ENCODE measurements around the gene UFSP2. TPM values are rescaled to one million over a fixed set of nuclear protein-coding genes. Genes with fewer than 3 reads are reported as not detected.

The UFSP2 gene
- polyA plus RNA-seq, 1 donor (not counting 4 experiments of a cell fraction or from before 2014, with no cell fraction given): 41.7 TPM

- peaks cover 6% of the 10 kb centered on the region for H3K4me1 ChIP-seq (ENCODE audit: control insufficient read depth, extremely low read depth, insufficient read depth, low read length)
- H3K4me3 ChIP-seq (ENCODE audit: control insufficient read depth in 2 of 3, extremely low read depth in 1 of 3, insufficient read depth in 2 of 3, low read depth in 1 of 3, low read length in 3 of 3): no peak overlapping the region
- H3K36me3 ChIP-seq (ENCODE audit: control insufficient read depth in 2 of 2, extremely low read depth in 1 of 2, insufficient read depth in 2 of 2, low read length in 2 of 2): peaks cover 3 to 4% of the 10 kb centered on the region in 2 experiments
- peak; percentile 23 for FAIRE-seq
- no peak overlapping the region for H3K4me2 ChIP-seq (ENCODE audit: control insufficient read depth, extremely low read depth, insufficient read depth, low read depth, low read length)
- H4K20me1 ChIP-seq (ENCODE audit: control insufficient read depth, extremely low read depth, insufficient read depth, low read length): no peaks in the 10 kb centered on the region
- no peak for DNase-seq (ENCODE audit: low read depth, low spot score)
- H3K9me1 ChIP-seq (ENCODE audit: control insufficient read depth, extremely low read depth, insufficient read depth, low read length): no peaks in the 10 kb centered on the region
- dilution Hi-C loops (cut with MboI; ENCODE audit: extremely low pct_ligation_motif_present, low sequenced_read_pairs): no loop called here
- peaks cover 13% of the 10 kb centered on the region for H3K79me2 ChIP-seq (ENCODE audit: control insufficient read depth, insufficient read depth, low read length)
- H3K27ac ChIP-seq (ENCODE audit: control insufficient read depth, insufficient read depth, low read length): no peak overlapping the region
- H3K9ac ChIP-seq (ENCODE audit: control insufficient read depth, extremely low read depth, insufficient read depth, low read length): no peak overlapping the region
- H2AFZ ChIP-seq (ENCODE audit: control insufficient read depth, low read length): no peak overlapping the region
- no peak for TF ChIP-seq EZH2 (IDR thresholded peaks at IDR 0.05; ENCODE audit: low read length)
- TF ChIP-seq CTCF (optimal IDR thresholded peaks at IDR 0.05 in 1 of 3, IDR thresholded peaks at IDR 0.05 in 1 of 3, conservative IDR thresholded peaks at IDR 0.05 in 1 of 3; ENCODE audit: extremely low read depth in 1 of 3, insufficient read depth in 2 of 3, low read length in 3 of 3): no peak
- H3K27me3 ChIP-seq (ENCODE audit: control insufficient read depth, extremely low read depth, insufficient read depth, low read length): no peaks in the 10 kb centered on the region
- H3K9me3 ChIP-seq (ENCODE audit: control insufficient read depth, low read depth, low read length): no peaks in the 10 kb centered on the region
These were observed 4.2 kb downstream of the UFSP2 start for GRCh38 chr4:185421366-185422124.

GRCh38 chr4:185416955-185417354, 8.8 kb downstream of the UFSP2 start:
- Histone ChIP-seq H3K36me3 (ENCODE audit: control insufficient read depth in 2 of 2, extremely low read depth in 1 of 2, insufficient read depth in 2 of 2, low read length in 2 of 2) (peaks cover 4 to 5% of the 10 kb centered on the region in 2 experiments), H3K27me3 (ENCODE audit: control insufficient read depth, extremely low read depth, insufficient read depth, low read length) (no peaks in the 10 kb centered on the region), H3K9ac (ENCODE audit: control insufficient read depth, extremely low read depth, insufficient read depth, low read length) (no peak overlapping the region), H3K4me3 (ENCODE audit: control insufficient read depth in 2 of 3, extremely low read depth in 1 of 3, insufficient read depth in 2 of 3, low read depth in 1 of 3, low read length in 3 of 3) (no peak overlapping the region), H3K9me1 (ENCODE audit: control insufficient read depth, extremely low read depth, insufficient read depth, low read length) (no peaks in the 10 kb centered on the region), H3K27ac (ENCODE audit: control insufficient read depth, insufficient read depth, low read length) (no peak overlapping the region), H2AFZ (ENCODE audit: control insufficient read depth, low read length) (no peak overlapping the region), H3K9me3 (ENCODE audit: control insufficient read depth, low read depth, low read length) (no peaks in the 10 kb centered on the region), H4K20me1 (ENCODE audit: control insufficient read depth, extremely low read depth, insufficient read depth, low read length) (no peaks in the 10 kb centered on the region), H3K79me2 (ENCODE audit: control insufficient read depth, insufficient read depth, low read length) (no peaks in the 10 kb centered on the region), H3K4me1 (ENCODE audit: control insufficient read depth, extremely low read depth, insufficient read depth, low read length) (no peaks in the 10 kb centered on the region), H3K4me2 (ENCODE audit: control insufficient read depth, extremely low read depth, insufficient read depth, low read depth, low read length) (no peak overlapping the region)
- dilution Hi-C loops (cut with MboI; ENCODE audit: extremely low pct_ligation_motif_present, low sequenced_read_pairs): no loop called here
- DNase-seq (ENCODE audit: low read depth, low spot score) (no peak), FAIRE-seq (no peak)
- no peak for TF ChIP-seq EZH2 (IDR thresholded peaks at IDR 0.05; ENCODE audit: low read length)
- TF ChIP-seq CTCF (optimal IDR thresholded peaks at IDR 0.05 in 1 of 3, IDR thresholded peaks at IDR 0.05 in 1 of 3, conservative IDR thresholded peaks at IDR 0.05 in 1 of 3; ENCODE audit: extremely low read depth in 1 of 3, insufficient read depth in 2 of 3, low read length in 3 of 3): no peak

Data from keratinocyte (primary cell).